A549 (cell line): ENCODE results near the gene LOXHD1.

Source experiments
- CBX8 ChIP-seq: fragments of 200-600 bp; sonication (generic); IDR thresholded peaks from 2 replicates; pipeline ENCODE4 v1.6.1; 2016
- CHD4 ChIP-seq: fragments of 200-600 bp; sonication (generic); IDR thresholded peaks from 2 replicates; pipeline ENCODE4 v1.6.1; 2016; ENCODE audit warnings: antibody characterized with exemption, mild to moderate bottlenecking, borderline replicate concordance
- CTCF ChIP-seq: fragments of >200 bp; sonication (Bioruptor Twin); formaldehyde crosslinking; IDR thresholded peaks from 3 replicates; pipeline ENCODE4 v1.5.1; 2016
- FOSL2 ChIP-seq, 2 experiments: fragments of 450-650 bp in 1 of 2; fragments of >200 bp in 1 of 2; sonication (Bioruptor Twin) in 1 of 2; formaldehyde crosslinking; IDR thresholded peaks; 2 replicates each; pipeline versions ENCODE4 v1.5.0 to v1.6.1; 2016 to 2020; ENCODE audit warnings: mild to moderate bottlenecking in 1 of 2, moderate library complexity in 1 of 2
- MAFK ChIP-seq: fragments of 450-650 bp; IDR thresholded peaks from 2 replicates; pipeline ENCODE4 v1.6.1; 2014; ENCODE audit not compliant: partially characterized antibody
- POLR2A ChIP-seq: IDR thresholded peaks from 2 replicates; pipeline ENCODE4 v1.6.1; 2012; ENCODE audit warnings: mild to moderate bottlenecking, low read length
- POLR2AphosphoS2 ChIP-seq: conservative IDR thresholded peaks from 2 replicates; pipeline ENCODE4 v1.6.1; 2012; ENCODE audit warnings: low read length, improper control_type of control experiment, inconsistent platforms
- RAD21 ChIP-seq, 2 experiments: fragments of >200 bp in 1 of 2; sonication (Bioruptor Twin) in 1 of 2; formaldehyde crosslinking in 1 of 2; IDR thresholded peaks in 1 of 2; conservative IDR thresholded peaks in 1 of 2; 2 replicates in 1 of 2; 3 replicates in 1 of 2; pipeline ENCODE4 v1.6.1; 2012 to 2018; ENCODE audit warnings: inconsistent platforms in 1 of 2
- RFX5 ChIP-seq: fragments of 450-650 bp; IDR thresholded peaks from 2 replicates; pipeline ENCODE4 v1.7.1; 2014; ENCODE audit warnings: antibody characterized with exemption, mild to moderate bottlenecking, moderate library complexity
- TFCP2L1 ChIP-seq: fragments of 250-450 bp; sonication (Bioruptor Pico); IDR thresholded peaks from 2 replicates; pipeline ENCODE4 v1.5.0; 2021; ENCODE audit warnings: mild to moderate bottlenecking

- no peak for TF ChIP-seq CTCF
- no peak for TF ChIP-seq POLR2A
- TF ChIP-seq FOSL2 (IDR thresholded peaks at IDR 0.05): no peak
- TF ChIP-seq FOSL2 (CRISPR knock-in tag; IDR thresholded peaks at IDR 0.05): no peak
- no peak for TF ChIP-seq TFCP2L1
- no peak for TF ChIP-seq CBX8
- TF ChIP-seq RFX5: no peak
- no peak for TF ChIP-seq CHD4
- TF ChIP-seq MAFK: no peak
- no peak for TF ChIP-seq POLR2AphosphoS2
- no peak for TF ChIP-seq RAD21 (conservative IDR thresholded peaks at IDR 0.05 in 1 of 2, IDR thresholded peaks at IDR 0.05 in 1 of 2)
Measured at GRCh38 chr18:46649071-46649862, 7.8 kb downstream of the LOXHD1 start.
